Measurements from ENCODE around the gene FLYWCH2.

Gene FLYWCH2

DNA sequence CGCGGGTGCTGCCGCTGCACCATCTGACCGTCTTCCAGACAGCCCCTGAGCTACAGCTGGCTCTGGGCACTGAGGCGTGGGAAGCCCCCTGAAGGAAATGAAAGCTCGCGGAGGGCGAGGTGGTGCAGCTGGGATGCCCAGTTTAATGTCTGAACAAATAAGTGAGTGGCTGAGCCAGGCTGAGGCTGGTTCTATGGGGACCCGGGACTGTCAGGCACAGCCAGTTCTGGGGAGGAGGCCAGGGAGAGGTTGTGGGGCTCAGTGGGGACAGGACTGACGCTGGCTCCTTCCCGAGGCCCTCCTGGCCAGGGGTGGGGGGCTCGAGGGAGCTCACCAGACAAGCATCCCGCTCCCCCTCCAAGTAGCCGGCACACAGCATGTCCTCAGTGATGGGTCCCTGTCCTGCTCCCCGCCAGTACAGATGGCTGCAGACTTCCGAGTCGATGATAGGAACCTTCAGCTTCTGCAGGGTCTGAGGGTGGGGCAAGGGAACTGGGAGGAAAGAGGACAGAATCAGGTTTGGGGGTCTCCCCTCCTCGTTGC lies 29.4 kb upstream of the FLYWCH2 start:
- no peak for DNase-seq (ENCODE audit: low spot score)

DNA sequence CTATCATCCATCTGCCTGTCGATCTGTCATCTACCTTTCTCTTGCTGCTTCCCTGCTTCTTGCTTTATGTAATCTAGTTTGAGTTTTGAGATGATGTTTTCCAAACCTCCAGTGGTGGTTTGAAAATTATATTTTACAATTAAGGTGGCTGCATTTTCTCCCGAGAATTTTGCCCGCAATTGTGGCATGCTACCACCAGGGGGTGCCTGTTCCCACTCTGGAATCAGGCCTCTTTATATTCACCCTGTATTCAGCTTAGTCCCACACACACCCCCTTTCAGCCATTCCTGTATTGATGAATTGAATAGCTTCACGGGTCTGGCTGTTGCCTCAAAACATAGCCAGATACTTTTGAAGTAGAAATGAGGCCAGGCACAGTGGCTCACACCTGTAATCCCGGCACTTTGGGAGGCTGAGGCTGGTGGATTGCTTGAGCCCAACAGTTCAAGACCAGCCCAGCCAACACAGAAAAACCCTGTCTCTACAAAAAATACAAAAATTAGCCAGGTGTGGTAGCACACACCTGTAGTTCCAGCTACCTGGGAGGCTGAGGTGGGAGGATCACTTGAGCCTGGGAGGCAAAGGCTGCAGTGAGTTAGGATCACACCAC lies 28.2 kb upstream of the FLYWCH2 start:
- no peak for DNase-seq (ENCODE audit: low spot score)

DNA sequence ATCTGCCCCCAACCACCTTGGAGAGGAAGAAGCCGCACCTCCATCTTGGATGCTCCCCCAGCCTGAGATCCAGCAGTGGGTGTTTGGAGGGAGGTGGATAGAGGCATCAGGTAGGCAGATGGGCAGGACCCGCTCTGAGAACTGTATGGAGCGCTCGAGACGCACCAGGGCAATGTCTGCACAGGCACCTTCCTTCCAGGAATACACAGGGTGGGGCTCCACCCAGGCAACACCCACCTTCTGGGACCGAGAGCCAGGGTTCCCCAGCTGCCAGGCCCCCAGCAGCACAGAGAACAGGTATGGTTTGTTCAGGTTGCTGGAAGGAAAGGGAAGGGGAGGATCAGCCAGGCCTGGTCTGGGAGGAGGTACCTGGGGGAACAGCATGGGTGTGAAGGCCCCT lies 27.5 kb upstream of the FLYWCH2 start:
- no peak for DNase-seq (ENCODE audit: low spot score)

DNA sequence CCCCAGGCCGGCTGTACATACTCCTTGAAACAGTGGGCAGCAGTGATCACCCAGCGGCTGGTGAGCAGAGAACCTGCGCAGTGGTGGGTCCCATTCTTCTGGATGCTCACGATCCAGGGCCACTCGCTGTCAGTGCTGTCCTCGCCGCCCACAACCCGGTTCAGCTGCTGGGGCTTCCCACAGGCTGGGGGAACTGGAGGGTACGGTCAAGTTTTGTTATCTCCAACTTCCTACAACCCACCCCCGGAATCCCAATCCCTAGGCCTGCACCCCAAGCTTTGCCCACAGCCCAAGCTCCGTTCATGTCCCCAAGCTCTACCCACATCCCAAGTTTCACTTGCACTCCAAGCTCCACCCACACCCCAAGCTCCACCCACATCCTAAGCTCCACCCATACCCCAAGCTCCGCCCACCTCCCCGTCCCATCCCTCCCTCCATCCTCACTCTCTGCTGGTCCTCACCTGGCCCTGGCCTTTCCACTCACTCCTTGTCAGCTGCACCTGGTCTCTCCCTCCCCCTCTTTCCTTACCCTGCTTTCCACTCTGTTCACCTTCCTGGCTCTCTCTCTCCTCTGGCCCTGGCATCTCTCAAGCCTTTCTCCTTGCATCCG lies 26.8 kb upstream of the FLYWCH2 start:
- DNase-seq (ENCODE audit: low spot score): no peak

DNA sequence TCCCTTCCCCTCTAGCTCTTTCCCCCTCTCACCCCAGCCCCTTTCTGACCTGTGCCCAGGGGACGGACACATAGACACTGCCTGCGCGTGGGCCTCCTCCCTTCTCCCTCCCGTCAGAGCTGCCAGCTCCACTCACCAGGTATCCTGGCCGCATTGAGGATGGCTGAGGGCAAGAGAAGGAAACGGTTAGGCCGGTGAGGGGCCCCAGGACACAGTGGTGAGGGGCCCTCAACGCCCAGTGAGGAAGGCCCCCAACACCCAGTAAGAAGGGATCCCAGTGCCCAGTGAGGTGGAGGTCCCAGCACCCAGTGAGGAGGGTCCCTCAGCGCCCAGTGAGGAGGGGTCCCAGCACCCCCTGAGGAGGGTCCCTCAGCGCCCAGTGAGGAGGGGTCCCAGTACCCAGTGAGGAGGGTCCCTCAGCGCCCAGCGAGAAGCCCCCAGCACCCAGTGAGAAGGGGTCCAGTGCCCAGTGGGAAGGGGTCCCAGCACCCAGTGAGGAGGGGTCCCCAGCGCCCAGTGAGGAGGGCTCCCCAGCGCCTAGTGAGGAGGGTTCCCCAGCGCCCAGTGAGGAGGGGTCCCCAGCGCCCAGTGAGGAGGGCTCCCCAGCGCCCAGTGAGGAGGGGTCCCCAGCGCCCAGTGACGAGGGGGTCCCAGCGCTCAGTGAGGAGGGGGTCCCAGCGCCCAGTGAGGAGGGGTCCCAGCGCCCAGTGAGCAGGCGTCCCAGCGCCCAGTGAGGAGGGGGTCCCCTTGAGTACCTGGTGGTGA lies 26.1 kb upstream of the FLYWCH2 start:
- DNase-seq (ENCODE audit: low spot score): no peak

DNA sequence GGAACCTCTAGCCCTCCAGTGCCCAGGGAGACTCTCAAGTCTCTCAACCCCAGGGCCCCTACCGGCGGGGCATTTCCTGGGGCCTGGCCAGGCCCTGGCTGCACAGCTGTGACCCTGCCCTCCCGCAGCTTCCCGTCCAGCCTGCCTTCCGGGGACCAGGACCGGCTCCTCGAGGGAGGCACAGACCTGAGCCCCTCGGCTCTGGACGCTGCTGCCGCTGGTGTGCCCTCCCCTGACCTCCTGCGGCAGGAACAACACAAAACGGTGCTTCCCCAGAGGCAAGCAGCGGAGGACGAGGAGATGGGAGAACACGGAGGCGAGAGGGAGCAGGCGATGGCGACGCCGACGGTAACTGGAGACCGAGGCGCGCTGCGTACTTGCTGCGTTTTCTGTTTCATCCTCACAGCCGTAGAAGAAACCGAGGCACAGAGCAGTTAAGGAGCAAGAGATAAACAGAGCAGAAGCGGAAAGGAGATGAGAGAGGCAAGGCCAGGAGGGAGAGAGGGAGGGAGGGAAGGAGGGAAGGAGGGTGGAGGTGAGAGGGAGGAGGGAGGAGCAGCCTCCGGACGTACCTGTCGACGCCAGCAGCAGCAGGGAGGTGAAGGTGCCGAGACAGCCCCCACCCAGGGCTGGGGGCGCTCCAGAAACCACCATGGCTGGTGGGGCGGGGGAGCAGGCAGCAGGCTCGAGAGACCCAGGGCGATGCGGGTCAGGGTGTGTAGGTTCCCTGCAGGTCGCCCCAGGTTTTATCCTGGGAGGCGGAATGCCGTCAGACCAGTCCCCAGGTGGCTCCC lies 25.4 kb upstream of the FLYWCH2 start, which contains the start of gene PRSS22:
Gene PRSS22, minus strand, starts transcription at position 720 of the 794 bp plus-strand sequence. Its CDS starts 66 bp downstream, at position 654.
- DNase-seq (ENCODE audit: low spot score): no peak

DNA sequence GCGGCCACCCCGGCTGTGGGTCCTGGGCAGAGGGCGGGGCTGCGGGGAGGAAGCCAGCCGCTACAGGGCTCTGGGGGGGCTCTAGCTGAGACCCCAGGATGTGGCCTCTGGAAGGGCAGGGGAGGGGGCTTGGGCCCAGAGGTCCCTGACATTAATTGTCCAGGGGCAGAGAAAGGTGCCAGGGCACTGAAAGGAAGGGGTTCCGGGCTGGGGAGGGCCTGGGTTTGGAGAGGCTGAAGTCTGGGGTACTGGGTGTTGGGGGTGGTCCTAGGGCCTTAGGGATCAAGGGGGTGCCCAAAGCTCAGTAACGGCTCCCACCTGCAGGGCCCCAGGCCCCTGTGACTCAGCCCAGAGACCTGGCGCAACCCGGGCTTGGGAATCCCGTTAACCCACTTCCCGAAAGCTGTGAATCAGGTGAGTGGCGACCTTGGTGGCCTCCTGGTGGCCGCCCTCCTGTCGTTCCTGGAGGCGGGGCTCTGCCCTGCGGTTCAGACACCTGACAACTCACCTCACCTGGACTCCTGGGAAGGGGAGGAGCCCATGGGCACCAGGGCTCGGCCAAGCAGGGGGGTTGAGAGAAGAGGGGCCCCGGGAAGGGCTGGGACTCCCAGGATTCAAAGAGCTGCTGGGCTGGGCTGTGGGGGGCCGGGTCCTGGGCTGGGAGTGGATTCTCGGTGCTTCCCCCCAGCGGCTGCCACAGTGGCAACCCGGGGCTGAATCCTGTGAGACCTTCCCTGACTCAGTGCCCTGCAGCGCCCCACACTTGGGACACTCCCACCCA lies 24.6 kb upstream of the FLYWCH2 start:
- no peak for DNase-seq (ENCODE audit: low spot score)

DNA sequence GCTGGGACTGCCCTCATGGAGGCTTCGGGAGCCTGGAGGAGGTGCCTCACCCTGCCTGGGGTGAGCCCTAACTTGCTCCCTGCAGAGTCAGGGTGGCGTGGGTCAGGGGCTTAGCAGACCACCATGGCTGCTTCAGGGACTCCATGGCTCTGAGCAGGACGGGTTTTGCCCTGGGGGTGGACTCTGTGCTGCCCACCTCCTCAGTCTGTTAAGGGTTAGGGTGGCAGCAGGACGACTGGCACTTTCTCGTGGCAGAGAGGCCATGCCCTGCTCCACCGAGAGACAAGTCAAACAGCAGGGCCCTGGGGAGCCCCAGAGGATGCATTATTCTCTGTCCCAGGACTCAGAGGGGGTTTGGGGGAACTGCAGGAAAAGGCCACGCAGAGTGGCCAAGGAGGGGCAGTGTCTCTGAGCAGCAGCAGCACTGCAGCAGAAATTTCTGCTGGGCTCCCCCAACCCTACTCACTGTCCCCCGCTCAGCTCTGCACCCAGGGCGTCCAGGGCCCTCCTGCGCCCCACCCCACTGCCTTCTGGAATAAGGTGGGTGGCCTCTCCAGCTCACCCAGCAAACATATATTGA lies 23.2 kb upstream of the FLYWCH2 start:
- DNase-seq (ENCODE audit: low spot score): no peak

DNA sequence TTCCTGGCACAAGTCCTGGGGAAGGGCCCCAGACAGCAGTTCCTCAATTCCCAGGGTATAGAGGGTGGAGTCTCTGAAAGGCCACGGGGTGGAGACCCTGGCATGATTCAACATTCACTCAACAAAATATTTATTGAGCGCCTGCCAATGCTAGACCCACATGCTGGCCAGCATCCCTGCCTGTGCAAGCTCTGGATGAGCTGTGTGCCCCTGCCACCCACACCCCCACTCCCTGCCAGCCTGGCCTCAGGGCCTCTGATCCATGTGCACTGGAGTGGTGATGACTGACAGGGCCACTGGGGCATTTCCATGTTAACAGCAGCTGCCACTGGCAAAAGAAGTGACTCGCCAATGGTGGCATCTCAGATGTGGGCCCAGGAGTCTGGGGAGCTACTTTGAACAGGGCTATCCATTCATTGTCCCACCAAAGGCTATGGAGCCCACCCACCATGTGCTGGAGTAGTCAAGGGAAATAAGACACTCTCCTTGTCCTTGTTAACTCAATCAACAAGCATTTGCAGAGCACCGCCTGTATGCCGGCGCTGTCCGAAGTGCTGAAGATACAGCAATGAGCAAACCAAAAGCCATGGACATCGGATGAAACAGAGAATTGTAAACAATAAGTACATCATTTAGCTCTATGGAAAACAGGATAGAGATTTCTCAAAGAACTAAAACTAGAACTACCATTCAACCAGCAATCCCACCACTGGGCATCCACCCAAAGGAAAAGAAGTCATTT lies 22.0 kb upstream of the FLYWCH2 start:
- no peak for DNase-seq (ENCODE audit: low spot score)

DNA sequence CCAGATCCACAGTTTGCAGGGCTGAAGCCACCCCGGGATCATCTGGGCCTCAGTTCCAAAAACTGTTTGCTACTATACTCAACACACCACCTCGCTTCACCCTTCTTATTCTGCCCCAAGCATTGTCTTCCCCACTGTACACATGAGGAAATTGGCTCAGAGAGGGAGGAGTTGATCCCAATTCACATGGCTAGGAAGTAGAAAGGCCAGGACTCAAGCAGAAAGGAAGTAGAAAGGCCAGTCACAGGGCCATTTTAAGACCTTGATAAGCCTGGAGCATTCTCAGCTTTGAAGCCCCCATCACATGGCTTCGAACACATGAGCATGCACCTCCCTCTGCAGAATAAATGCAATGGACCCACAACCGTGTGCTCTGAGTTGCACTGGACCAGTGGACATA lies 17.4 kb upstream of the FLYWCH2 start:
- DNase-seq (ENCODE audit: low spot score): no peak

DNA sequence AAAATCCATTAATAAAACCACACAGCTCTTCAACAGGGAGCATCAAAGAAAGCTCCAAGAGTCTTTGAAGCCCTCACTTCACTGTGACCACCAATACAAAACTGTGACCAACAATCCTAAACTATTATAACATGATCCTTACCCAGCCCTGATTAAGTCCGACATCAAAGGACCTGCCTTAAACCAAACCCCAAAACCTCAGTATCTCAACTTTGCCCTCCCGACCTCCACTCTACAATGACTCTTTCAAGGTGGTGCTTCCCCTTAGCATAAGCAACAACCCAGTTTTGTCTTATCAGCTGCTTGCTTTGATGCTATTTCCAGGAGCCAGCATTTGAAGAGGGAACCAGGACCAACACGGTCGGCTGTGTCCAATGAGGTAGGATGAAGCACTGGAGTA lies 16.6 kb upstream of the FLYWCH2 start:
- DNase-seq (ENCODE audit: low spot score): no peak

DNA sequence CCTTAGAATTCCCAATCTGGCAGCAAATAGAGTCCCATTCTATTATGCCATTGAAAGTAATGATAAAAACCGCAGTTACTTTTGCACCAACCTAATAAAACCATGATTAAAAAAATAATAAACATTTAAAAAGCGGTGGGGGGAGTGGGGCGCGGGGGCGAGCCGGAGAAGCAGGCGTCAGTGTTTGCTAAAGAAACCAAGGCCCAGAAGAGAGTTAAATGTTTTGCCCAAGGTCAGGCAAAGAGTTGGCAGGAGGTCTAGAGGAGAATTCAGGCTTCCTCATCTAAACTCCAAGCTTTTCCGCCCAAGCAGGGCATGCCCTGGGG lies 15.4 kb upstream of the FLYWCH2 start:
- no peak for DNase-seq (ENCODE audit: low spot score)

DNA sequence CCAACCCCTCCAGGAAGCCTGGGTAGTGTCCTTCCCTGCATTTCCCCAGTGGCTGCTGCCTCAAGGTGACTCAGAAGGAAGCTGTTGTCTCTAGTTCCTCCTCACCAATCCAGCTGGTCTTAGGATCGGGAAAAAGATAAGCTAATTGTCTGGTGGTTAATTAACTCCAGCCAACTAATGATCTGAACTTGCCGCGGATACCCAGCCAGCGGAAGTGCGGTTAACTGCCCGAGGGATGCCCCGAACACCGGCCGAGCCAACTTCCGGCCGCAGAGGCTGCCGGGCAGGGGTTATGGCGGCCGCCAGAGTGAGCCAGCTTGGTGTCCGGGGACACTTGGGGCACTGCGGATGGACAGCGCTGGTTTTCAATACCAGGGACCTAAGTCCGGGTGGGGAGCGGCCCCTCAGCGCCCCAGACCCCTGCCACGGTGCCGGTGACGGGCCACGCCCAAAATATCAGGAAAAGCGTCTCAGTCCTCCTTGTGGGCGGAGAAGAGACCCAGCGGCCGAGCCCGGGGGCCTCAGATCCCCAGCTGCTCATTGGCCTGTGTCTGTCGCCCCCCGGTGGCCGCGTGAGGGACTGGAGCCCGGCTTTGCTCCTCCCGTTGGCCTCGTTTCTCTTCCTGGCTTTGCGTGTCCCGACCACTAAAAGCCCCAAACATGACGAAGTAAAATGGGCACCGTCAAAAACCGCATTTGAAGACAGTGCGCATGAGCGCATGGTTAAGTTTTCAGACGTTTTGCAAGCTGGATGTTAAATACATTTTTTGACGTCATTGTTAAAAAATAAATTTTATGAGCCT lies 14.8 kb upstream of the FLYWCH2 start:
- peak; percentile 92 for DNase-seq (ENCODE audit: low spot score)

DNA sequence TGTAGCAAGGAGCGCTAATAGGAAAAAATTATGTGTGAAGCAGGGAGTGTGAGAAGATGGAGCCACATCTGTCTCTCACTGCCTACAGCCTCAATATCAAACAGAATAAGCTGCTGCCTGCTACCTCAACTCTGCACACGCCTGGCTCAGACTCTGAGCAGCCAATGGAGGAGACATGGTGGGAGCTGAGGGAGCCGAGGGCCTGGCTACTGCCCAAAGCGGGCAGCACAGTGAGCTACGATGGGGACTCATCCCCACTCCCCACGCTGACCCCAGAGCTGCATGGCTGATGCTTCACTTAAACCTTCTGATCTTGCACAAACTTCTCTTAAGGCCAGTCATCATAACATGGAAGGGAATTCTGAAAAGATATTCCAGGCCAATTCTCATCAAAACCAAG lies 11.1 kb upstream of the FLYWCH2 start:
- no peak for DNase-seq (ENCODE audit: low spot score)

DNA sequence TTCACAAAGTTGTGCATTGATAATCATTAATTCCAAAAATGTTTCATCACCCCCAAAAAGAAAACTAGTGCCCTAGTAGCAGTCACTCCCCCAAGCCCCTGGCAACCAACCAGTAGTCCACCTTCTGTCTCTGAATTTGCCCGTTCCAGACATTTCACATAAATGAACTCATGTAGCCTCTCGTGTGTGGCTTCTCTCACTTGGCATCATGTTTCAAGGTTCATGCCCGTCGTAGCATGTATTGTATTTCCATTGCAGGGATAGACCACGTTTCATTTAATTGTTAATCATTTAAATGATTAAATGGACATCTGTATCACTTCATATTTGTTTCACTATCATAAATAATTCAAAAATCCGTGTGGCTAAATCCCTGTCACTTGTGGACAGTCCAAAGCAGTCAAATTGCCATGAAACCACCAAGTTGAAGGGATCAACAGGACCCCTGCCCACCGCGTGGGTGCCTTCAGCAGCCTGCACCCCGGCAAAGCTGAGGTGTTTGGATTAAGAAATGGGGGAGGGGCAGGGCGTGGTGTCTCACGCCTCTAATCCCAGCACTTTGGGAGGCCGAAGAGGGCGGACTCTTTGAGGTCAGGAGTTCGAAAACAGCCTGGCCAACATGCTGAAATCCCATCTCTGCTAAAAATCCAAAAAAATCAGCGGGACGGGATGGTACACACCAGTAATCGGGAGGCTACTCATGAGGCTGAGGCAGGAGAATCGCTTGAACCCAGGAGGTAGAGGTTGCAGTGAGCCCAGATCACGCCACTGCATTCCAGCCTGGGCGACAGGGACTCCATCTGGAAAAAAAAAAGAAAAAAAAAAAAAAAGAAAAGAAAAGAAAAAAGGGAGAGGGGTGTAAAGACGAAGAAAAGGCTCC lies 8.7 kb upstream of the FLYWCH2 start:
- DNase-seq (ENCODE audit: low spot score): no peak

DNA sequence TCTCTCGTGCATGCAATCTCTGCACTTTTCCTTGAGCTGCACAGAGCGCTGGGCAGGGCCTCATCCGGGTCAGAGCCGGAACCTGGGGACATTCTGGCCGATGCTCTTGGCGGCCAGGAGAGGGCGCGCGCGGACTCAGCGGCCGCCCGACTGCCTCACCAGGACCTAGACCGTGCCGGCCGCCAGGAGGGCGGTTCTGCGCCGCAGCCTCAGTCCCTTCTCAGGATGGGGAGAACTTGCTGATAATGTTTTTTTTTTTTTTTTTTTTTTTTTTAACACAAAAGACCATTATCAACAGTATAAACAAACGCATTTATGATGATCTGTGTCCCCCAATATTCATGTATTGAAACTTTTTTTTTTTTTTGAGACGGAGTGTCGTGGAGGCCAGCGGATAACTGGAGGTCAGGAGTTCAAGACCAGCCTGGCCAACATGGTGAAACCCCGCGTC lies 8.1 kb upstream of the FLYWCH2 start:
- DNase-seq (ENCODE audit: low spot score): peak; percentile 87

DNA sequence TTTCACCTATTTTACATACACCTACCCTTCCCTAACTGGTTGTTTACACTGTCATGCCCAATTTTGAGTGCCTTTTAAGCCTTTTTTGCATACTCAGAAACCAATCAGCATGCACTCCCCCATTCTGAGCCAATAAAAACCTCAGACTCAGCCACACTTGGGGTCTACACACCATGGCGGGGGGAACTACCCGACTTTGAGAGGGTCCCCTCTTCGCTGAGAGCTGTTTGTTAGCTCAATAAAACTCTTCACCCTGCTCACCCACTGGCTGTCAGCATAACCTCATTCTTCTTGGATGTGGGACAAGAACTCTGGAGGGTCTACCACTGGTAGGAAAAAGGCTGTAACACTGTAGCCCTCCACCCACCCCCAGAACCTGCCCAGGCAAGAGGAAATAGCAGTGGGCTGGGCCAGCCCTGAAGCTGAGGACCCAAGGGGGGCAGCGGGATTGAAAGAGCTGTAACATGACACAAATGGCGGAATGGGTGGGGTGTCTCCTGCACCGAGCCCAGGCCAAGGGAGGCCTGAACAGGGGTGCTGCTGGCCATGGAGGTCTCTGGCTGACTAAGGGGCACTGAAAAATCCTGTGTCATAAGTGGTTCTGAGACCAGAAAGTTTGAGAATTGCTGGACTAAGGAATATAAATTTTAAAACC lies 3.0 kb upstream of the FLYWCH2 start:
- DNase-seq (ENCODE audit: low spot score): no peak
